Neural crest cell (in vitro differentiated cells): ENCODE measurements around the gene MAST4. TPM values are rescaled to one million over a fixed set of nuclear protein-coding genes. Genes with fewer than 3 reads are reported as not detected.

Experiments
- DNase-seq: peaks from one replicate; pipeline ENCODE4 v3.0.0; 2021; ENCODE audit warnings: low read depth, mixed read lengths, low spot score
- H3K27ac Mint-ChIP-seq: one replicate; pipeline ENCODE4 v1.8.0; 2021; ENCODE audit warnings: mild to moderate bottlenecking, mixed read lengths; ENCODE audit not compliant: unreplicated experiment
- H3K27me3 Mint-ChIP-seq: 2 replicates; pipeline ENCODE4 v1.8.0; 2021; ENCODE audit warnings: low read depth, mild to moderate bottlenecking, mixed read lengths
- H3K36me3 Mint-ChIP-seq: 2 replicates; pipeline ENCODE4 v1.8.0; 2021; ENCODE audit warnings: low read depth, mild to moderate bottlenecking, mixed read lengths
- H3K4me1 Mint-ChIP-seq: 2 replicates; pipeline ENCODE4 v1.8.0; 2021; ENCODE audit warnings: mixed read lengths
- H3K4me3 Mint-ChIP-seq: one replicate; pipeline ENCODE4 v1.8.0; 2021; ENCODE audit warnings: mild to moderate bottlenecking, mixed read lengths
- H3K9me3 Mint-ChIP-seq: 2 replicates; pipeline ENCODE4 v1.8.0; 2021; ENCODE audit warnings: mixed read lengths
- total RNA-seq: library from RNA; stranded (reverse); gene quantifications from 2 replicates; pipeline ENCODE4 v1.2.1, GENCODE V29; 2021
- TF ChIP-seq, protein P1 (sequence below): fragments of 200-600 bp; sonication (generic); conservative IDR thresholded peaks from 2 replicates; pipeline ENCODE4 v1.5.0; 2021; ENCODE audit warnings: antibody characterized with exemption, mild to moderate bottlenecking

Gene MAST4
- total RNA-seq, 1 donor from 2014 or later, result 7.3 TPM

DNA sequence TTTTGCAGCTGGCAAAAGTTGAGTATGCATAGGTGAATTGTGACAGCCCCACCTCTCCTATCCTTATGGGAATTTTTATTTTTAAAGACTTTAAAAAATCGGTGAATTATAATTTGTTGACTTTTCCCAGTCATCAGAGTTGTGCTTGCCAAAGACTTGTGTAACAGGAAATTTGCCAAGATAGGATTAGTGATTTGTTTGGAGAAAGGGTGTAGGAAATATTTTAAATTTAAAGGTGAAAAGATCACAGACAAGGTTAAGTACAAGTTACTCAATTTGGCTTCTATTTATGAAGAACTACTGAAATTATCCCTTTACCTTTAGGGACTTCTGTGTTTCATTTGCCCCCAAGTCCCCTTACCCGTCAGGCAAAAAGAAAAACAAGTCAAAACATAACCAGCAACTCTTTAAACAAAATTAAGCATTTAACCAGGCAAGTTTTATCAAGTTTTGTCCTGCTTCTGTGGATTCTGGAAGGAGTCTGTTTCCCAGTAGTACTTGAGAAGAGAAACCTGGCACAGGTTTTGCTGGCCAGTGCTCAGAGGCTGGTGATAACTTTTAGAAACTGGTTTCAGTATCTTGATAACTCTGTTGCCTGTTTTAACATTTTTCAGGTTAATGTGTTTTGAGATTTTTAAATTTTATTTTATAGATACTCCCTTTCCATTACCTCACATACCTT lies 285.4 kb downstream of the MAST4 start:
- TF ChIP-seq, protein P1, sequence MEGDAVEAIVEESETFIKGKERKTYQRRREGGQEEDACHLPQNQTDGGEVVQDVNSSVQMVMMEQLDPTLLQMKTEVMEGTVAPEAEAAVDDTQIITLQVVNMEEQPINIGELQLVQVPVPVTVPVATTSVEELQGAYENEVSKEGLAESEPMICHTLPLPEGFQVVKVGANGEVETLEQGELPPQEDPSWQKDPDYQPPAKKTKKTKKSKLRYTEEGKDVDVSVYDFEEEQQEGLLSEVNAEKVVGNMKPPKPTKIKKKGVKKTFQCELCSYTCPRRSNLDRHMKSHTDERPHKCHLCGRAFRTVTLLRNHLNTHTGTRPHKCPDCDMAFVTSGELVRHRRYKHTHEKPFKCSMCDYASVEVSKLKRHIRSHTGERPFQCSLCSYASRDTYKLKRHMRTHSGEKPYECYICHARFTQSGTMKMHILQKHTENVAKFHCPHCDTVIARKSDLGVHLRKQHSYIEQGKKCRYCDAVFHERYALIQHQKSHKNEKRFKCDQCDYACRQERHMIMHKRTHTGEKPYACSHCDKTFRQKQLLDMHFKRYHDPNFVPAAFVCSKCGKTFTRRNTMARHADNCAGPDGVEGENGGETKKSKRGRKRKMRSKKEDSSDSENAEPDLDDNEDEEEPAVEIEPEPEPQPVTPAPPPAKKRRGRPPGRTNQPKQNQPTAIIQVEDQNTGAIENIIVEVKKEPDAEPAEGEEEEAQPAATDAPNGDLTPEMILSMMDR, result no peak
- H3K4me3 Mint-ChIP-seq, result no peak overlapping the region
- no peaks in the 10 kb centered on the region for H3K36me3 Mint-ChIP-seq
- H3K27me3 Mint-ChIP-seq, result no peaks in the 10 kb centered on the region
- no peak overlapping the region for H3K27ac Mint-ChIP-seq
- no peak for DNase-seq
- peaks cover 3% of the 10 kb centered on the region for H3K9me3 Mint-ChIP-seq
- H3K4me1 Mint-ChIP-seq, result no peaks in the 10 kb centered on the region

DNA sequence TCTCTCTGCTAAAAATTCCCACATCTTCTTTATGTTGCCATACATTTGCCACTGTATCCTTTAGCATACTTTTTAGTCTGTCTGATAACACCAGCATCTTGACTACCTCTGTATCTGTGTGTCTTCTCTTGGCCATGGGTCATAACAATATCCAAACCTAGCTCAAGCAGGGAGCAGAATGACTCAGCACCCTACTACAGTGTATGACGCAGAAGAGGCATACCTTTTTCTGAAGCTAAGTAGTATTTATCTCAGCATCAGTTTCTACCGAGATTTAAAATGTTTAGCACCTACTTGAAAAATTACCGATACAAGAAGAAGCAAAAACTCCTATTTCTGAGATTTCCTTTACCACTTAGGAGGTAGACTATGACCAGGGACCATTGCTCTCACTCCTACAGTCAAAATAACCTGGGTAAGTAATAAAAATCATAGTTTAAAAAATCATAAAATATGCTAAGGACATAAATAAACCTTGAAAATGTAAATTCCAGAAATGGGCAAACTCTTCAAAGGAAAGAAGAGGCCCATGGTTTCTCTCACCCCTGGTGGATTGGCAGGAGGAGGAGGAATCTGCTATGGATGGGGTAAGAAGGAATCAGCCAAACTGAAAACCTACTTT lies 286.5 kb downstream of the MAST4 start:
- Mint-ChIP-seq H3K27ac (no peak overlapping the region), H3K9me3 (peaks cover 3% of the 10 kb centered on the region), H3K27me3 (no peaks in the 10 kb centered on the region), H3K36me3 (no peaks in the 10 kb centered on the region), H3K4me1 (no peaks in the 10 kb centered on the region), H3K4me3 (no peak overlapping the region)
- no peak for DNase-seq
- TF ChIP-seq, protein P1, result no peak

DNA sequence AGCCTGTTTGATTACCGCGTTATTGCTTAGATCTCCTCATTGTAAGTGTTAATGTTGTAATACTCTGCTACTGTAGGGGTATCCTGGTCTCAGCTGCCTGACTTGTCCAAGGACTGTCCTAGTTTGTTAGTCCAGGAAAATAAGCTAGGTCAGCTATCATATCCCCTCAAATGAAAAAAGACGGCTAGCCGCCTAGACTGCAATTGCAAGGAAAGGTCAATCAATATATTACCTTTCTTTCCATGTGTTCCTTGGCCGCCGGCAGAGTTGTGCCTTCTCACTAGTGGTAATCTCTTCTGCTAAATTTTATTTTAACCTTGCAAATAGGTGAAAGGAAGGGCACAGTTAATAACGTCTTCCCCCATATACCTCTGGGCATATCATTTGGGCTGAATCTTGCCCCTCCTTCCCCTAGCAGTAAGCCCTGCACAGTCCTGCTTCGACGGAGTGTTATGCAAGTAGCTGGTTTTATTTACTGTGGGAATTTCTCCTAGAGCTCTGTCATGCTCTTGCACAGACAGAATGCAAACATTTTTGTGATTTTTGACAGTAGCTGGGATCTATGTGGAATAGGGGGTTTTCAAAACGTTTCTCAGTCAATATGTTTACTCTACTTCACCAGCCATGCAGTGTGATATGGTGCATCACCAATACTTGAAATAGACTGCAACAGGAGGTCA lies 288.5 kb downstream of the MAST4 start:
- no peaks in the 10 kb centered on the region for H3K36me3 Mint-ChIP-seq
- DNase-seq, result no peak
- H3K27ac Mint-ChIP-seq, result no peak overlapping the region
- no peaks in the 10 kb centered on the region for H3K4me1 Mint-ChIP-seq
- no peak overlapping the region for H3K4me3 Mint-ChIP-seq
- TF ChIP-seq, protein P1, result no peak
- H3K27me3 Mint-ChIP-seq, result no peaks in the 10 kb centered on the region
- peaks cover 3% of the 10 kb centered on the region for H3K9me3 Mint-ChIP-seq

DNA sequence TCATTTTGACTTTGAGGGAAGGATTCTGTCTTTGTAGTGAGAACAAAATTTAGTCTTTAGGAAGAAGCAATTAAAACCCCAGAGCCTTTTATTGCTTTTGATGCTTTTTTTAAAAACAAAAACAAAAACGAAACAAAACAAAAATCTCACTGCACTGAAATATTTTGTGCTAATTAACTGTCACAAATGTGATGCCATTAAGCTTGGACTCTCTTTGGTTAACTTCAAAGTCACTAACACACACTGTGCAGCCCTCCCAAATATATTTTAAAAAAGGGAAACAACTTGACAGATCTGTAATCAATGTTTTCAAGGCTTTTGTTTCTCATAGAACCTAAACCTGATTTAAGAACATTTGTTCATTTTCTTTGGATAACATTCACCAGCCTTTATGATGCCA lies 290.7 kb downstream of the MAST4 start:
- Mint-ChIP-seq H3K9me3 (no peaks in the 10 kb centered on the region), H3K4me3 (no peak overlapping the region), H3K4me1 (no peaks in the 10 kb centered on the region), H3K27ac (no peak overlapping the region), H3K27me3 (no peaks in the 10 kb centered on the region), H3K36me3 (no peaks in the 10 kb centered on the region)
- DNase-seq, result no peak
- TF ChIP-seq, protein P1, result no peak

DNA sequence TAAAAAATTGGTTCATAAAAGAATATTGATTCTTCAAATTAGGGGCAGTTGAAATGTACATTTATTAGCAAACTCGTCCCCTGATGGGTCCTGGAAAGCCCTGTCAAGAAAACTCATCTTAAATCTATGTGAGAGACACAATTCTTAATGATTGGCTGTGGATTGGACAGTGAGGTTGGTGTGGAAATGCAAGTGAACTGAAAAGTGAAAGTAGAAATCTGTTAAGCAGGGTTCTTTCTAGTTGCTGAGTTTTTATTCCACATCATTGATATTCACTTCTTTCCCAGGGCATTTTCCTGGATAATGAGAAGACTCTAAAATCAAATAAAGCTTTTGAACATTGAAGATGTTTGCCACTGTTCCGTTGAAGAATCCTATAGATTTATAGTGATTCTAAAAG lies 292.4 kb downstream of the MAST4 start:
- Mint-ChIP-seq H3K27me3 (no peaks in the 10 kb centered on the region), H3K36me3 (no peaks in the 10 kb centered on the region), H3K9me3 (no peaks in the 10 kb centered on the region), H3K27ac (no peak overlapping the region), H3K4me1 (no peaks in the 10 kb centered on the region), H3K4me3 (no peak overlapping the region)
- TF ChIP-seq, protein P1, result no peak
- no peak for DNase-seq
